Gastroesophageal sphincter (tissue), 3 donors: ENCODE results near the gene PCDHA4.

ENCODE experiments used
- POLR2A ChIP-seq, 2 donors: fragments of 450-650 bp; IDR thresholded peaks; one replicate each; pipeline ENCODE4 v1.6.1; 2017; ENCODE audit warnings: antibody characterized with exemption in 2 of 2, mild to moderate bottlenecking in 2 of 2, moderate library complexity in 1 of 2
- TF ChIP-seq, protein P1 (sequence below), 4 experiments: fragments of 200-600 bp in 2 of 4; fragments of 450-650 bp in 2 of 4; sonication (generic) in 1 of 4; IDR thresholded peaks; one replicate each; pipeline ENCODE4 v1.5.1; 2017 to 2019; ENCODE audit warnings: antibody characterized with exemption in 4 of 4, mild to moderate bottlenecking in 2 of 4, moderate library complexity in 2 of 4

DNA sequence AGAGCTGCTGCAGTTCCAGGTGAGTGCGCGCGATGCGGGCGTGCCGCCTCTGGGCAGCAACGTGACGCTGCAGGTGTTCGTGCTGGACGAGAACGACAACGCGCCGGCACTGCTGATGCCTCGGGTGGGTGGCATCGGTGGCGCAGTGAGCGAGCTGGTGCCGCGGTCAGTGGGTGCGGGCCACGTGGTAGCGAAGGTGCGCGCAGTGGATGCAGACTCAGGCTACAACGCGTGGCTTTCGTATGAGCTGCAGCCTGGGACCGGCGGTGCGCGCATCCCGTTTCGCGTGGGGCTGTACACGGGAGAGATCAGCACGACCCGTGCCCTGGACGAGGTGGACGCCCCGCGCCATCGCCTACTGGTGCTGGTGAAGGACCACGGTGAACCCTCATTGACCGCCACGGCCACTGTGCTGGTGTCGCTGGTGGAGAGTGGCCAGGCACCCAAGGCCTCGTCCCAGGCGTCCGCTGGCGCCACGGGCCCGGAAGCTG, 4.0 kb upstream of the PCDHA4 start:
- TF ChIP-seq, protein P1, sequence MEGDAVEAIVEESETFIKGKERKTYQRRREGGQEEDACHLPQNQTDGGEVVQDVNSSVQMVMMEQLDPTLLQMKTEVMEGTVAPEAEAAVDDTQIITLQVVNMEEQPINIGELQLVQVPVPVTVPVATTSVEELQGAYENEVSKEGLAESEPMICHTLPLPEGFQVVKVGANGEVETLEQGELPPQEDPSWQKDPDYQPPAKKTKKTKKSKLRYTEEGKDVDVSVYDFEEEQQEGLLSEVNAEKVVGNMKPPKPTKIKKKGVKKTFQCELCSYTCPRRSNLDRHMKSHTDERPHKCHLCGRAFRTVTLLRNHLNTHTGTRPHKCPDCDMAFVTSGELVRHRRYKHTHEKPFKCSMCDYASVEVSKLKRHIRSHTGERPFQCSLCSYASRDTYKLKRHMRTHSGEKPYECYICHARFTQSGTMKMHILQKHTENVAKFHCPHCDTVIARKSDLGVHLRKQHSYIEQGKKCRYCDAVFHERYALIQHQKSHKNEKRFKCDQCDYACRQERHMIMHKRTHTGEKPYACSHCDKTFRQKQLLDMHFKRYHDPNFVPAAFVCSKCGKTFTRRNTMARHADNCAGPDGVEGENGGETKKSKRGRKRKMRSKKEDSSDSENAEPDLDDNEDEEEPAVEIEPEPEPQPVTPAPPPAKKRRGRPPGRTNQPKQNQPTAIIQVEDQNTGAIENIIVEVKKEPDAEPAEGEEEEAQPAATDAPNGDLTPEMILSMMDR (IDR thresholded peaks at IDR 0.05): no peak
- no peak for TF ChIP-seq POLR2A (IDR thresholded peaks at IDR 0.05)
